HEK293 (cell line): ENCODE data around the gene NBPF4.

ENCODE experiments used
- CTCF ChIA-PET: fragments of 350-600 bp; formaldehyde crosslinking; extraction: SDS; loops from one replicate; lab custom pipeline; 2021; ENCODE audit warnings: antibody characterized with exemption; lab: Yijun Ruan, JAX
- POLR2A ChIA-PET: fragments of 300-600 bp; formaldehyde crosslinking; extraction: SDS; loops from one replicate; lab custom pipeline; 2020; ENCODE audit warnings: antibody characterized with exemption, inconsistent platforms; lab: Yijun Ruan, JAX
- H3K27ac ChIP-seq: fragments of 200-500 bp; sonication (Bioruptor generic); 2 replicates; pipeline ENCODE4 v1.5.1; 2014; ENCODE audit warnings: low read depth, low read length, control low read depth, inconsistent platforms; ENCODE audit errors: extremely low read depth
- H3K36me3 ChIP-seq, 2 experiments: fragments of 200-500 bp in 1 of 2; sonication (Bioruptor generic) in 1 of 2; 1 replicate in 1 of 2; 2 replicates in 1 of 2; pipeline ENCODE4 v1.5.1; 2014 to 2017; ENCODE audit warnings: inconsistent platforms in 2 of 2, low read length in 2 of 2; ENCODE audit not compliant: control insufficient read depth in 2 of 2, insufficient read depth in 1 of 2
- H3K4me1 ChIP-seq: fragments of 200-500 bp; sonication (Bioruptor generic); 2 replicates; pipeline ENCODE4 v1.5.1; 2014; ENCODE audit warnings: mild to moderate bottlenecking, low read length, inconsistent platforms; ENCODE audit not compliant: control insufficient read depth, insufficient read depth
- H3K4me3 ChIP-seq: 2 replicates; pipeline ENCODE4 v1.5.1; 2011; ENCODE audit warnings: low read depth, mild to moderate bottlenecking, control low read depth, low read length, moderate library complexity
- H3K9me3 ChIP-seq: fragments of 200-500 bp; sonication (Bioruptor generic); 2 replicates; pipeline ENCODE4 v1.5.1; 2014; ENCODE audit warnings: low read depth, low read length, inconsistent platforms; ENCODE audit not compliant: control insufficient read depth, insufficient read depth
- ZNF292 ChIP-seq: fragments of 450-650 bp; formaldehyde crosslinking; IDR thresholded peaks from 2 replicates; pipeline ENCODE4 v1.5.1; 2016; ENCODE audit warnings: low read depth, missing biosample characterization, missing genetic modification characterization, borderline replicate concordance
- ZNF621 ChIP-seq: fragments of 450-650 bp; formaldehyde crosslinking; IDR thresholded peaks from 2 replicates; pipeline ENCODE4 v1.5.1; 2017; ENCODE audit warnings: missing biosample characterization, missing genetic modification characterization

NBPF4 gene

DNA sequence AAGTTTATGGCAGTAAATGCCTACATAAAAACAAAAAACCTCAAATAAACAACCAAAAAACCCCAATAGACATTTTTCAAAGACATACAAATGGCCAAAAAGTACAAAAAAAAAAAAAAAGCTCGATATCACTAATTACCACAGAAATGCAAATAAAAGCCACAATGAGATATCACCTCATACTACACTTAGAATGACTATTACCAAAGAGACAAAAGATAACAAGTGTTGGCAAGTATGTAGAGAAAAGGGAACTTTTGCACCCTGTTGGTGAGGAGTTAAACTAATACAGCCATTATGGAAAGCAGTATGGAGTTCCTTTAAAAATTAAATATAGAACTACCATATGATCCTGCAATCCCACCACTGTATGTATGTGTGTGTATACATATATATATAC is 64.9 kb downstream of the NBPF4 start:
- CTCF ChIA-PET: no interaction called here
- Histone ChIP-seq H3K4me1 (no peaks in the 10 kb centered on the region), H3K27ac (no peak overlapping the region), H3K4me3 (no peak overlapping the region), H3K36me3 (peaks cover 3 to 37% of the 10 kb centered on the region in 2 experiments; a peak in 2 of 3 replicates), H3K9me3 (no peaks in the 10 kb centered on the region)
- TF ChIP-seq ZNF292 (tag by site-specific recombination) (no peak), ZNF621 (tag by site-specific recombination) (no peak)
- POLR2A ChIA-PET: no interaction called here
